LNCaP clone FGC (cell line): Measurements from ENCODE around the gene ZNF518B.
A peak's percentile ranks its signal among the peaks of the same experiment; 100 is the strongest.
"Not testable (repeated sequence)": the region's sequence is repeated elsewhere in the genome, so short reads cannot be mapped to it uniquely, and the experiment has no call there.

Source experiments
- DNase-seq: peaks from one replicate; pipeline ENCODE4 v3.0.0-alpha.2; 2011; ENCODE audit warnings: low read depth
- H3K4me3 ChIP-seq: 2 replicates; pipeline ENCODE4 v1.5.1; 2011; ENCODE audit warnings: mild to moderate bottlenecking, low read depth, low read length, control low read depth
- CTCF ChIP-seq: IDR thresholded peaks from 2 replicates; pipeline ENCODE4 v1.5.1; 2012; ENCODE audit warnings: mild to moderate bottlenecking; ENCODE audit not compliant: control insufficient read depth, insufficient read depth; ENCODE audit errors: extremely low read depth

Gene ZNF518B

GRCh38 chr4:10448991-10449390 lies 8.2 kb downstream of the ZNF518B start:
- DNase-seq = no peak
- no peak overlapping the region for H3K4me3 ChIP-seq
- TF ChIP-seq CTCF = no peak

DNA sequence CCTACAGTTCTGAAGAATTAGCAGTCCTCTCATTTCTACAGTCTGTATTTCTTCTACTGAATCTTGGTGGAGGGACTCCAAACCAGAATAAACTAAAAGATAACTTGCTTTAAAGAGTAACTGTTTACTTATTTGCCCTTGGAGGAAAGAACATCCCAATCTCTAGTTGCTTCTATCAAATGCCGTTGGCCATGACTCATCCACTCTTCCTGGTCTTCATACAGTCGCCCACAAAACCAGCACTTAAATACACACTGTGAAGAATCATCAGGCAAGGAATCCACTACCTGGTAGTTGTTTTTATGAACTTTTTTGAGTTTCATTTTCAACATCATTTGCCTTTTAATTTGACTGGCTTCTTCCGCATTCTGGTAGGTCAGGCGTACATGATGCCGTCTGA lies 14.2 kb downstream of the ZNF518B start:
- no peak overlapping the region for H3K4me3 ChIP-seq
- TF ChIP-seq CTCF = no peak
- no peak for DNase-seq

DNA sequence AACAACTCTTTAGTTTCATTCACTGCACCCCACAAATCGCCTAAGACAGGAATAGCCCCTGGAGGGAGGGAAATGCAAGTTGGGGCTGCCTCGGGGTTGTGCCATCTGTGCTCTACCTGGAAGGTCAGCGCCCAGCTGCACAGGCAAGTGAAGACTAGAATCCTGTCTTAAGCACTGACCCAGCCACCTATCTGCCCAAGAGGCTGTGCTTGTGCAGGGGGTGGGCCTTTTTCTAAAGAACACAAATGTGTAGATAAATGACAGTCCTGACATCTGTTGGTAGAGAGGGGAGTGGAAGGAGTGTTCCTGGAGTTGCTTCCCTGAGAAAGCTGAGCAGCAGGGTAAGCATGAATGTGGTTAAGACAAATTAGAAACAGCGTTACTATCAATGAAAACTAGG lies 15.7 kb downstream of the ZNF518B start:
- DNase-seq = no peak
- no peak for TF ChIP-seq CTCF
- H3K4me3 ChIP-seq = no peak overlapping the region

GRCh38 chr4:10438924-10439323 lies 18.3 kb downstream of the ZNF518B start:
- TF ChIP-seq CTCF = no peak
- H3K4me3 ChIP-seq = no peak overlapping the region
- DNase-seq = no peak

DNA sequence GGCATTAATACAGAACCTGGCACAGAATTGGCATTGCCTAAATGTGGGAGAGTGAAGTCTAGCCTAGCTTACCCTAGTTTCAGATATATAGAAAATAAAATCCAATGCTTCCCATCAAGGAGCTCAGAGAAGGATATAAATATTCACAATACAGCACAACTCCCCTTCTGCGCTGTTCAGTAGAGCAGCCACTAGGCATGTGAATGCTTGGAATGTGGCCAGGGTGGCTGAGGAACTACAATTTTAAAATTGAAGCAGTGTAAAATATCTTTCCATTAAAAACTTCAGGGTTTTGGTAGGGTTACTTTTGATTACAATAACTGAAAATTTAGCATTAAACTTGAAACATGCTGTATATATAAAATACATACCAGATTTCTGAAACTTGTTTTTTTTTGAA lies 19.5 kb downstream of the ZNF518B start:
- no peak for TF ChIP-seq CTCF
- no peak overlapping the region for H3K4me3 ChIP-seq
- no peak for DNase-seq

DNA sequence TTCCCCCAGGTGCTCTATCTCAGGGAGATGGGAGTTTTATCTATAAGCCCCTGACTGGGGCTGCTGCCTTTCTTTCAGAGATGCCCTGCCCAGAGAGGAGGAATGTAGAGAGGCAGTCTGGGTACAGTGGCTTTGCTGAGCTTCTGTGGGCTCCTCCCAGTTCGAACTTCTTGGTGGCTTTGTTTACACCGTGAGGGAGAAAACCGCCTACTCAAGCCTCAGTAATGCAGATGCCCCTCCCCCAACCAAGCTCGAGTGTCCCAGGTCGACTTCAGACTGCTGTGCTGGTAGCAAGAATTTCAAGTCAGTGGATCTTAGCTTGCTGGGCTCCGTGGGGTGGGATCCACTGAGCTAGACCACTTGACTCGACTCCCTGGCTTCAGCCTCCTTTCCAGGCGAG lies 29.5 kb downstream of the ZNF518B start:
- DNase-seq = not testable (repeated sequence)

GRCh38 chr4:10421344-10422055 lies 35.7 kb downstream of the ZNF518B start:
- no peak overlapping the region for H3K4me3 ChIP-seq
- TF ChIP-seq CTCF = no peak
- peak; percentile 80 for DNase-seq

More for the DNA sequence above, 29.5 kb downstream of the ZNF518B start:
- H3K4me3 ChIP-seq = not testable (repeated sequence)

GRCh38 chr4:10417740-10418139 lies 39.5 kb downstream of the ZNF518B start:
- DNase-seq = no peak
- TF ChIP-seq CTCF = no peak
- H3K4me3 ChIP-seq = no peak overlapping the region
